ENCODE measurements around the gene SIX6.

Gene SIX6

DNA sequence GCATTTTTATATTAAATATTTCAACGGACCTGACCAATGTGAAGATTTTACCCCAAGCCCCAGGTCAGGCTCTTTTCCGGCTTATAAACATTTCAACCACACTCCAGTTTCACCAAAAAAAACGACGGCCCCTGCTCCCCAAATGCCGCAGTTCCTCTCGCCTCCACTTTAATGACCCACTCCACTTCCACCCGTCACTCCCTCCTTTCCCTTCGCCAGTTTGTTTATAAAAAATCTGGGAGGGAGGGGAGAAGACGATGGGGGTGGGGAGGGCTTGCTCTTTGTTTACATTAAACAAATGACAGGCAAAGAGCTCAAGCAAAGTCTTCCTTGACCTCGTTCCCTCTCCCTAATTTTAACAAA is 5.4 kb downstream of the SIX6 start:
- DNase-seq (ENCODE audit: low read depth): no peak

- DNase-seq (ENCODE audit: low read depth): no peak
Measured at GRCh38 chr14:60514741-60515491, 6.0 kb downstream of the SIX6 start.

DNA sequence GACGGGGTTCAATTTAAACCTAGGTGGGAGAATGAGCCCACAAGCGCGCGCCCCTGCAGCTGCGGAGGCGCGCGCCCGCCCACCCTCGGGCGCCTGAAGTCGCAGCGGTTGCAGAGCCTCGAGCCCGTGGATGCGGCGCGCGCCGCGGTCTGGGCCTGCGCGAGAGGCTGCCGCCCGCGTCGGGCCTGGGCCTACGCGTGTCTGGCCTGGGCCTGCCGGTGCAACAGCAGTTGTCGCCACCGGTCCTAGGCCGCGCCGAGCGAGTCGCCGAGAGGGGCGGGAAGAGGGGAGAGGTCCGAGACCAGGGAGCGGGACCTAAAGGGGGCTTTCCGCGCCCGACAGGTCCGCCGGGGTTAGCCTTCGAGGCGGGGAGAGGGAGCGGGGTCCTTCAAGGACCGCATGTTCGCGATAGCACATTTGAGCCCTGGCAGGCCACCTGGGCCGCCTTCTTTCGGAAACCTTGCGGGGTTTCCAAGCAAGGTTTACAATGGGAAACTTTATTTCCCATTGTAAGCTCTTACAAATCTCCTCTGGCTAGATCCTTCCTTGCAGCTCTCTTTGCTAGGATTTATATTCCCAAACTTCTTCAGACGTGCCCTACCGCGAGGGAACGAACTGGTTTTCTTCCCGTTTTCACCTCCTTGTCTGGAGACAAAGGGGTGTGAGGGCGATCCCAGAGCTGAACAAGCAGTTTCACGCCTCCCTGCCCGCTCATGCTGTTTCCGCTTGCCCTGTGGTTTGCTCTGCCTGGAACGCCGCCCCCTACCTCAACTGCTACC is 6.8 kb downstream of the SIX6 start:
- no peak for DNase-seq (ENCODE audit: low read depth)

- no peak for DNase-seq (ENCODE audit: low read depth)
Measured at GRCh38 chr14:60532442-60532841, 23.5 kb downstream of the SIX6 start.

DNA sequence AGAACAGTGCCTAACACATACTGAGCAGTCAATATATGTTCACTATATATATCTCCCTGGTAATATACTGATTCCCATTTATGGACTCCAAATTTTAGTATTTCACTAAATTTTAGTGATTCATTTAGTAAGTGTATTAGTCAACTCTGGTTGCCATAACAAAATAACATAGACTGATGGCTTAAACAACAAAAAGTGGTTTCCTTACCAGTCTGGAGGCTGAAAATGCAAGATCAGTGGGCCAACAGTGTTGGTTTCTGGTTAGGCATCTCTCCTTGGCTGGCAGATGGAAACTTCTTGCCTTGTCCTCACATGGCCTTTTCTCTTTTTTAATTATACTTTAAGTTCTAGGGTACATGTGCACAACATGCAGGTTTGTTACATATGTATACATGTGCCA is 28.7 kb downstream of the SIX6 start:
- no peak for DNase-seq (ENCODE audit: low read depth)

GRCh38 chr14:60544659-60545058 is 35.7 kb downstream of the SIX6 start:
- DNase-seq (ENCODE audit: low read depth): no peak

- DNase-seq (ENCODE audit: low read depth): no peak
Measured at GRCh38 chr14:60553808-60554207, 44.9 kb downstream of the SIX6 start.

- no peak for DNase-seq (ENCODE audit: low read depth)
Measured at GRCh38 chr14:60561845-60562746, 53.1 kb downstream of the SIX6 start.

All from GM04503 (cell line).